HepG2 (cell line): ENCODE measurements around the gene RTBDN.

Experiments used
- MAFF ChIP-seq: IDR thresholded peaks from 2 replicates; pipeline ENCODE4 v1.6.1; 2011; ENCODE audit warnings: low read depth, low read length, improper control_type of control experiment
- PAX8 ChIP-seq: sonication (generic); formaldehyde crosslinking; IDR thresholded peaks from 2 replicates; pipeline ENCODE4 v1.8.0; 2022; ENCODE audit warnings: mild to moderate bottlenecking, missing genetic modification reagents, borderline replicate concordance
- RNF2 ChIP-seq: fragments of 450-650 bp; conservative IDR thresholded peaks from 2 replicates; pipeline ENCODE4 v1.6.1; 2016; ENCODE audit warnings: low read depth
- ZBTB40 ChIP-seq, 2 experiments: fragments of 450-650 bp in 1 of 2; sonication (generic) in 1 of 2; formaldehyde crosslinking in 1 of 2; IDR thresholded peaks; 2 replicates each; pipeline versions ENCODE4 v1.6.1 to v1.8.0; 2016 to 2022; ENCODE audit warnings: antibody characterized with exemption in 1 of 2, mild to moderate bottlenecking in 1 of 2, missing genetic modification reagents in 1 of 2
- ZNF513 ChIP-seq: sonication (generic); formaldehyde crosslinking; conservative IDR thresholded peaks from 2 replicates; pipeline ENCODE4 v1.5.0; 2020; ENCODE audit warnings: missing genetic modification reagents
- TF ChIP-seq, protein P1 (sequence below): sonication (generic); formaldehyde crosslinking; IDR thresholded peaks from 2 replicates; pipeline ENCODE4 v1.5.0; 2020; ENCODE audit warnings: mild to moderate bottlenecking, missing genetic modification reagents, moderate library complexity

GRCh38 chr19:12783291-12783848 lies 51.0 kb downstream of the RTBDN start:
- TF ChIP-seq PAX8 (CRISPR knock-in tag), result no peak
- TF ChIP-seq RNF2, result no peak
- TF ChIP-seq, protein P1, sequence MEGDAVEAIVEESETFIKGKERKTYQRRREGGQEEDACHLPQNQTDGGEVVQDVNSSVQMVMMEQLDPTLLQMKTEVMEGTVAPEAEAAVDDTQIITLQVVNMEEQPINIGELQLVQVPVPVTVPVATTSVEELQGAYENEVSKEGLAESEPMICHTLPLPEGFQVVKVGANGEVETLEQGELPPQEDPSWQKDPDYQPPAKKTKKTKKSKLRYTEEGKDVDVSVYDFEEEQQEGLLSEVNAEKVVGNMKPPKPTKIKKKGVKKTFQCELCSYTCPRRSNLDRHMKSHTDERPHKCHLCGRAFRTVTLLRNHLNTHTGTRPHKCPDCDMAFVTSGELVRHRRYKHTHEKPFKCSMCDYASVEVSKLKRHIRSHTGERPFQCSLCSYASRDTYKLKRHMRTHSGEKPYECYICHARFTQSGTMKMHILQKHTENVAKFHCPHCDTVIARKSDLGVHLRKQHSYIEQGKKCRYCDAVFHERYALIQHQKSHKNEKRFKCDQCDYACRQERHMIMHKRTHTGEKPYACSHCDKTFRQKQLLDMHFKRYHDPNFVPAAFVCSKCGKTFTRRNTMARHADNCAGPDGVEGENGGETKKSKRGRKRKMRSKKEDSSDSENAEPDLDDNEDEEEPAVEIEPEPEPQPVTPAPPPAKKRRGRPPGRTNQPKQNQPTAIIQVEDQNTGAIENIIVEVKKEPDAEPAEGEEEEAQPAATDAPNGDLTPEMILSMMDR (CRISPR knock-in tag), result no peak
- no peak for TF ChIP-seq MAFF
- TF ChIP-seq ZNF513, result no peak
- no peak for TF ChIP-seq ZBTB40 (IDR thresholded peaks at IDR 0.05)
- no peak for TF ChIP-seq ZBTB40 (CRISPR knock-in tag; IDR thresholded peaks at IDR 0.05)
